Suppressor macrophage treated with lipopolysaccharide for 1 hour (primary cell): ENCODE measurements around the gene PEPD.

Experiments used
- DNase-seq, 3 donors: peaks; one replicate each; pipeline ENCODE4 v3.0.0-alpha.2; 2020 to 2022

Gene PEPD

DNA sequence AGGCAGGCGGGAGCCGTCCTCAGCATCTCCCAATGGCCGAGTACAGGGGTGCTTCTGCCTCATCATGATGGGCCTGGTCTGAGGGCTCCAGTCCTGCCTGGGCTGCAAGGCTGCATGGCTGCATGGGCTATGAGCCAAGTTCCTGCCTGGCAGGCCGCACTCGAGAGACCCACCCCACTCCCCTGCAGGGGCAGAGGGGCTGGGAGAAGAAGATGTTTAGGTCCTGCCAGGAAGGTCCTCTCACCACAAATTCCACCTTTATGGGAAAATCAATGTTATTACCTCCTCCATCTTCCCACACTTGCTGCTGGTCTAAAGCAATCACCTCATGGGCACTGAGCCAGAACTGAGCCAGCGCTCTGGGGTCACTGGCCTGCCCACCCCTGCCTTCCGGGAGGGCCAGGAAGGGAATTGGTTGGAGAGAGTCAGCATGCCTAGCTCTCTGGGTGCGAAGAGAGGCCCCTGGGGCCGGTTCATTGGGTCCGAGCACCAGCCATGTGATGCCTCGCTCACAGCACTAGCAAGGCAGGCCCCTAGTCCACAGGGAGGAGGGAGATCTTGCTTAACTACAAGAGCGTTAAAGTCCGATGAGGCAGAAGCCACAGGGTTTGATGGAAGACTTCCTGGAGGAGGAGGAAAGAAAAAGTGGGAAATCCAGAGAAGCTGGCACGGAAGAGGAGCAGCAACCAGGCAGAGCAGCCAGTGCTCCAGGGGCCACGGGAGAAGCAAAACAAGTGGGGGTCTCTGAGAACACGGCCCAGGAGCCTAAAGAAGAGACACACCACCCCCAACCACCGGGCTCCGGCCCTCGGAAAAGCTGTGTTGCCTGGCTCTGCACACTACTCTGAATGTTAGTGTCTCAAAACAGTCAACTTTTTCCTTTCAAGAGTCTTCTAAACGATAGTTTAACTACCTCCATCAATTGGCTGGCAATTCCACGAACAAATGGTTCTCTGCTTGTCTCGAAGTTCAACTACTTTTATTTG, 84.9 kb downstream of the PEPD start:
- no peak for DNase-seq

DNA sequence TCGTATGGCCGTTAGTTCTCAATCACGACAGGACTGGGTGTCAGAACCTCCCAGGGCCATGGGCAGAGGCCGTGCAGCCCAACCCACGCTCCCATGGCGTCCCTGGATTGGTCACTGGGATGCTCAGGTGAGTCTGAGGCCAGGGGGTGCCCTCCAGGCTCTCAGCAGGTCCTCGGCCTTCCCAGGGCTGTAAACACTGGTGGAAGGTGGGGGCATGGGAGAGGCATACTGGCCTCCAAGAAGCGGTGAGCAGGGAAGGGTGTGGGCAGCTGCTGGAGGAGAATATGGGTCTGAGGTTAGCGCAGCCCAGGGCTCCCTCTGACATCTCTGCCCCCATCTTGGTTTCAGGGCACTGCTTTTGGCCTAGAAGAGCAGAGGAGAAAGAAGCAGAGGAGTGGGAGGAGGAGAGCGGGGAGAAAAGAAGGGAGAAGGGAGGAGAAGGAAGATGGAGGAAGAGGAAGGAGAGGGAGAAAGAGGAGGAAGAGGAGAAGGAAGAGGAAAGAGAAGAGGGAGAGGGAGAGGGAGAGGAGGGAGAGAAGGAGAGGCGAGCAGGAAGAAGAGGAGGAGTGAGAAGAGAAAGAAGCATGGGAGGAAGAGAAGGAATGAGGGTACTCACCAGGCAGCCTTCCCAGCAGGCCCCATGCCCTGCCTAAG, 85.8 kb downstream of the PEPD start:
- DNase-seq: no peak

DNA sequence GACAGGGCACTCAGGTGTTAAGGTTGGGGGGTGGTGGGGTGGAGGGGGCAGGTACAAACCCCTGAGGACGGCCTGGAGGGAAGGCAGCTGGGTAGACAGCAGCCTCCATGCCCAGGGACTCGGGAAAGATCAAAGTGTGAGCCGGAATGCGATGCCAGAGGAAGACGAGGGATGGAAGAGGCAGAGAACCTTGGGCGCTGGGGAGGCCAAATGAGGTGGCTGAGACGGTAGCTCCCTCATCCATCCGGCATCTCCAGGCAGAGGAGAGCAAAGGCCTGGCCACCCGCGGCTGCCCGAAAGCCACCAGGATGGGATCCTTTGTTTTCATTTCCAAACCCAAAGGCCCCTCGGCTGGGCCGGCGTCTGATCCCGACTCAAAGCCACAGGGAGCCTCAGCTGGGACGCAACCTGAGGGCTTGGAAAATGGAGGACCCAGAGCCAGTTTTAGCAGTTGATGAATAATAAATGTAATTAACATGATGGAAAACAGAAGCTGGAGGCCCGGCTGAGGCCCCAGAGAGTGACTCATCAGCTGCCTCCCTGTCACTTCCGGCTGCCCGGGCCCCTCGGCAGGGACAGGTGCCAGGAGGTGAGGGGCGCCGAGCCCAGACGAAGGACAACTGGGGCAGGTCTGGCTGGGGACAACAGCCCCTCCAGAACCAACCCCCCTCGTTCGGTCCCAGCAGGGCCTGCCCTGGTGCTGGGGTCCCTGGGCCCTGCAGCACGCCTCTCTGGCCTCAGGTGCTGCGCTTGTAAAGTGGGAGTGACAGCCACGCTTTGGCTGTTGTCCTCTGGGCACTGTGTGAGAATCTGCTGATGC, 86.5 kb downstream of the PEPD start:
- DNase-seq: no peak

DNA sequence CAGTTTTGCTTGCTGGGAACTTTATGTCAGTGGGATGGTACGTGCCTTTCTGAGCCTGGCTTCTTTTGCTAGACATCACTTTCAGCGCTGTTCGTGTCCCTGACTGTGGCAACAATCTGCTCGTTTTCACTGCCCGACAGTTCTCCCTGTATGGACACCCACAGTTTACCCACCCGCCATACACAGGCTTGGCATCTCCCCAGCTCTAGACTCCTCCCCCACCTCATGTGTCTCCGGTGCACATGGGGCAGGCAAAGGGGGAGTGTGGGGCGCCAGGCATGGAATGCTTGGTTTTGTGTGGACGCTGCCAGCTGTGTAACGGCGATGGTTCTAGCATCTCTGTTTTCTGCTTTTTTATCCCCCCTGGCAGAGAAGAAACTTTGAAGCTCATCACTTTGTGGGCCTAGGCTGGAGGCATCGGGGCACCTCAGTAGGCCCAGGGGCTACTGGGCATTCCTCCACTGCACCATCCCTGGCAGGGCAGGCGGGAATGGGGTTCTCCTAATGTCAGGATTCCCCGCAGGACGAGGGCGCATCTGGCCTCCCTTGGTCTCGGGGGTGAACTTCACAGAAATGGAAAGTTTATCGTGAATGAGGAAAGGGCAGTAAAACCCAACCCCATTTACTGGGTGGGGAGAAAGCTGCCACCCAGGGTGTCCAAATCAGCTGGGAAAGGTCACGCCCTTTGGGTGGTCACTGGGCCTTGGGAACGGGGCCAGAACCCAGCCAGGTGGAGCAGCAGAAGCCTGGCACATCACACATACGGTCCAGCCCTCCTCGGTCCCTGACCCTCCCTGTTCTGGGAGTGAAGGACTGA, 87.3 kb downstream of the PEPD start:
- no peak for DNase-seq

DNA sequence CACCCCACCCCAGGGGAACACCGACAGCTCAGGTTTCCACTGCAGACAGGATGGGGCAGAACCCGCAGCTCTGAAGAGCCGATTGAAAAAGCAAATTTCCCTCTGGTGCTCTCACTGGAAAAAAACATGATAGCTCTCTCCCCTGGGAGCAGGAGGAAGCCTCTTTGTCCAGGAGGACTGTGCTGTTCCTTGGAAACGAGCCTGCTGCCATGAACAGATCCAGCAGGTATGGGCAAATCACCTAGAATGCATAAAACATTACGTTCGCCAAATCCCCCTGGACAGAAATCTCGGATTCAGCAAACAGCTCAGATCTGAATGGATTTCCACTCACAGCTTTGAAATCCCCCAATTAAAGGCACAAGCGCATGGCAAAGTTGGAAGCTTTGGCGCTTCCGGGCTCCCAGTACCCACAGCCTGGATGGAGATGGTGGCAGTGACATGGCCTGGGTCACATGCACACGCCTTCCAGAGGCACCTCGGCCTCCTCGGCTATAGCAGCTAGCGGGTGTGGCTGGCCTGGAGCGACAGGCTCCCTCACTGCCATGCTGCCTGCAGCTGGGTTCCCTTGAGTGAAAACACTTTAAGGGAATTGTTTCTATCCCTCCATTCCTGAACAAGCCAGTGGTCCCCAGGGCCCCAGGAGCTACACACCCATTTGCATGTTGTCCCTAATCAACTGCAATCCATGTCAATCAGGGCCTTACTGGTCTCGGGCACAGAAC, 89.0 kb downstream of the PEPD start:
- DNase-seq: no peak

DNA sequence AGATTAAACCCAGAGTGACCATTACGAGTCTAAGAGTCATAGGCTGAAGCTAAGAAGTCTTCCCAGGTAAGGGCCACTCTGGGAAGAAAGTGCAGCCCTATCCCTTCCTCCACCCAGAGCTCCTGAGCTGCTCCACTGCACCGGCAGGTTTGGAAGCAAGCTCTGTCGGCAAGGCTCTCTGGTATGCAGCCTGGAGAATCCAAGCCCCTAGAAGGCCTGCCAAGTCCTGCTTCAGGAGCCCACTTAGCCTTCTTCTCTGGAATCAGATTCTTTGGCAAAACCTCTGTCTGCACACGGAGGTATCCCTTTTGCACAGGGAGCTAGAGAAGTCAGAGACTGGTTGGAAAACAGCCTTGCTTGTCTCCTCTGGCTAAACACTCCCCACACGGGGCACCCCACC, 89.6 kb downstream of the PEPD start:
- DNase-seq: no peak

DNA sequence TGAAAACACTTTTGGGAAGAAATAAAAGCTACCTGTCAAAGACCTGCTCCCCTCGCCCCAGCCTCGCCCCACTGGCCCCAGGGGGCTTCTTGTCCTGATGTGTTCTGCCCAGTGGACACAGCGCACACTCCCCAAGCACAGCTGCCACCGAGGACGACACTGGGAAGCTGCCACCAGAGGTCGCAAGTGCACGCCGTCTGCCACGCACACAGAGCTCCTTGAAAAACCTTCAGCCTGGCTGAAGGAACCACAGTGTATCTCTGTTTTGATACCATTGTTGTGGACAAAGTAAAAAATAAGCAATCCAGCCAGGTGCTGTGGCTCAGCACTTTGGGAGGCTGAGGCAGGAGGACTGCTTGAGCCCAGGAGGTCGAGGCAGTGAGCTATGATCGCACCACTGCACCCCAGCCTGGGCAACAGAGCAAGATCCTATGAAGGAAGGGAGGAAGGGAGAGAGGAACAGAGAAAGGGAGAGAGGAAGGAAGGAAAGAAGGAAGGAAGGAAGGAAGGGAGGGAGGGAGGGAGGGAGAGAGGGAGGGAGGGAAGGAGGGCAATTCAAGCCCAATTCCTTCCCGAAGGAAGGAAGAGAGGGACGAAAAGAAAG, 90.8 kb downstream of the PEPD start:
- DNase-seq: peak; percentile 55 to 76 (median 71)

DNA sequence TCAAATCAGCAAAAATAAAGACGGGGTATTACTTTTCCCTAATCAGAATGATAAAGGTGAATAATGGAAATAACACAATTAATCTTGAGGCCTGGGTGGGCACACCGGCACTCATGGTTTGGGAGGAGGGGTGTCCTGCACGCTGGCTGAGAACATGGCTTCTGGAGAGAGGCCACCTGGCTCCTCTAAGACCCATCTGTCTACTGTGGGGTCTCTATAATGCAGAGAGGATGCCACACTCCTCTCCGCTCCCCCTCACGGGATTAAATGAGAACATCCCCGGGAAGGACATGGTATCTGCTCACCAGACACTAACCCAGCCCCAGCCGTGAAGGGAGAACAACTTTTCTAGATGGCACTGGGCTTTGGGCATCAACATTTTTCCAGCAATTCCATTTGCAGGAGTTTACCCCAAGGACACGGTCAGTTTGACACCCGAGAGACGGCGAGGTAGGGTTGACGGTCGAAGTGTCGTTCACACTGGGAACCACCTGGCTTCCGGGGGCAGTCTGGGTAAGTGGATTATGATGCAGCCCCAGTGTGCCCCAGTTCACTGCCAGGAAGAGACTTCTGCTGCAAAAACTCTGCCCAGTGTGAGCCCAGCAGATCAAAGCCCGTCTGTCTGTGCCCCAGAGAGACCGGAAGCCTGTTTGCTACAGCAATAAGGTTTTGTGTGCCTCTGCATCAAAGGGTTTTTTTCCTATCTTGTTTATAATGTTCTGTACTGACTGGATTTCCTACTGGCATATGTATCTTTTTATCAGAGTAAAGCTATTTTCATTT, 91.5 kb downstream of the PEPD start:
- DNase-seq: no peak

DNA sequence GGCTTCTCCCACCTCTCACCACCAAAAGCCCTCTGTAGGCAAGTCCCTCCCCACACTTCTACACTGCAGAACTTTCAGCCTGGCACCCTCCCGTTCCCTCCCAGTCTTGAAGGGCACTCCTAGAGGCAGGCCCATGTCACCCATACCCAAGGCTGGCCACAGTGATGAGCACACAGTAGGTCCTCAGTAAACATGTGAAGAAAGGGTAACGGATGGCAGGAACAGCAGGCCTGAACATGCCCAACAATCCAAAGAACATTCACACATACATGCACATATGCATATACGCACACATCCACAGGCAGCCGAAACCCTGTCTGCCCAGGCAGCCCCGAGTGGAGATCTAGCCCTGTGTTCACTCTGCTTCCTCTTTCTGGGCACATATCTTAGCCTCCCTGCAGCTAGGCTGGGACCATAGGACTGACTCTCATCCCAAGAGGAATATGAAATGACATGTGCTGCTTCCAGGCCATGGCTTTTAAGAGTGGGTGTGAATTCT, 92.9 kb downstream of the PEPD start:
- no peak for DNase-seq

DNA sequence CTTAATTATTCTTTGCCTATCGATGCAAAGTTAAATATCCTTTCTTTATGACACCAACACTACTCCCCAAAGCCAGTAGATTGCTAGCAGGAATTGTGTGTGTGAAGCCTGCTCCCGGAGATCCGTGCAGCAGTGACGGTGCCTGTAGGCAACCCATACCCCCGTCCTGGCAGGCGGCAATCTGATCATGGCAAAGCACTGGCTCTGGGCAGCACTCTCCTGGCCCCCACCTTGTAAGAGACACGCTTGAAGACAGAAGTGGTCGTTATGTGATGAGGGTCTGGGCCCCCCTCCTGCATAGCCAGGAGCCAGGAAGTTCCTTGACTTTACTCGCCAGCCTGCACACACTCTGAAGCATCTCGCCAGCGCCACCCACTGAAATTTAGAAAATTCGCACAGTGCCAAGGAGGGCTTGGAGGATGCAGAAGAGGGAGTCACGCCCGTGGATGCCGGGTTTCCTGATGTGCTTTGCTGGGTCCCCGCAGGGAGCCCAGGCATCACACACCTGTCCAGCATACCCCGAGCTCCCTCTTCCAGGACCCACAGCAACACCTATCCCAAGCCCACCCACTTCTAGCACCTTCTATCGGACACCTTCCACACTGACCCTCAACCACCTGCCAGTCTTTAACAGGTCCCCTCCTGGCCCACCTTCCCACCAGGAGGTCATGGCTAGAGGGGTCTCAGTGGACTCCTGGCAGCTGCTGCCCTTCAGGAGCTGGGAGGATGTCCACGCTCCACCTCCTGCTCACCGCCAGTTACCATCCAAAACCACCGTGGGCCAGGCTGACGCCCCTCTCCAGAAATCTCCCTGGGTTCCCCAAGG, 93.6 kb downstream of the PEPD start:
- no peak for DNase-seq

DNA sequence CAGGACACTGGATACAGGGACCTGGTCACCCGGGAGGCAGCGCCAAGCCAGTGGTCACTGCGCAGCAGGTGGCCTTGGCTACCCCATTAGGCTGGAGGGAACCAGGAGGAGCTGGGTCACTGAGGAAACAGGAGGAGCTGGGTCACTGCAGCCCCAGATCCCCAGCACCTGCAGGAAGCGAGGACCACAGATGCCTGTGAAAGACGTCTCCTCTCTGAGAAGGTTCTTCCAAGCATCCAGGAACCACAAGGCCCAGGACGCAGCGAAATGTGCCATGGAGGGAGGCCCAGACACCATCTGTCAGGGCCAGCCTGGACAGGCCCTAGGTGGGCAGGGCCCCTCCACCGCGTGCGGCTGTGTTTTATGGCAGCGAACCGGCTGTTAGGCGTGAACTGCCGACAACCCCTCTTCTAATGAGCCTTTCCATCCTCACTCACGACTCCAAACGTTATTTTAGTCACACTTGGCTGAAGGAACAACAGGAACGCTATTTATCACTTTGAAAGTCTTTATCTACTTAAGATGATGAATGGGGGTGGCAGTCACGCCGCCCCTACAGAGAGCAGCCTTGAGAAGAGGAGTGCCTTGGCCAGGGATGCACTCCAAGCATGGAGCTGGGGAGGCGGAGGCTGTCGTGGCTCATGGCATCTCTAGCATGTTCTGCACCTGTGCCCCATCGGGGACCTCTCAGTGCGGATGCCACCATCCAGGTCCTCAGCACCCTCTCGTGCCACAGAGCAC, 94.8 kb downstream of the PEPD start:
- DNase-seq: no peak

DNA sequence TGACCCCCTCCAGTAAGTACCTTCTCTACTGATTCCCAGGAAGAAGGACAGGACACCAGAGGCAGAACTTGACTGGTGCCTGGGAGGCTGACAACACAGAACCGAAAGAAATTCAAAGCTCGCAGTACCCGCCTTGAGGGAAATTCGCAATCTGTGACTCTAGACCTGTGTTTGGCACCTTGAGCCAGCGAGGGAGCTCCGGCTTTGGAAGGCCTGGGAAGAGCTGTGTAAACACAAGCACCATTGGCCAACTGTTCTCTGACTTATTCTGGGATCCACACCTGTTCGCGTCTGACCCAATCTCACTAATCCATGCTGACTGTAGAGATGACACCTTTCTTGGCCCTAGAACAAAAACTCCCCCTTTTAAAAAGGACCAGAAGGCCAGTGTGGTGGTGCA, 97.4 kb downstream of the PEPD start:
- no peak for DNase-seq

DNA sequence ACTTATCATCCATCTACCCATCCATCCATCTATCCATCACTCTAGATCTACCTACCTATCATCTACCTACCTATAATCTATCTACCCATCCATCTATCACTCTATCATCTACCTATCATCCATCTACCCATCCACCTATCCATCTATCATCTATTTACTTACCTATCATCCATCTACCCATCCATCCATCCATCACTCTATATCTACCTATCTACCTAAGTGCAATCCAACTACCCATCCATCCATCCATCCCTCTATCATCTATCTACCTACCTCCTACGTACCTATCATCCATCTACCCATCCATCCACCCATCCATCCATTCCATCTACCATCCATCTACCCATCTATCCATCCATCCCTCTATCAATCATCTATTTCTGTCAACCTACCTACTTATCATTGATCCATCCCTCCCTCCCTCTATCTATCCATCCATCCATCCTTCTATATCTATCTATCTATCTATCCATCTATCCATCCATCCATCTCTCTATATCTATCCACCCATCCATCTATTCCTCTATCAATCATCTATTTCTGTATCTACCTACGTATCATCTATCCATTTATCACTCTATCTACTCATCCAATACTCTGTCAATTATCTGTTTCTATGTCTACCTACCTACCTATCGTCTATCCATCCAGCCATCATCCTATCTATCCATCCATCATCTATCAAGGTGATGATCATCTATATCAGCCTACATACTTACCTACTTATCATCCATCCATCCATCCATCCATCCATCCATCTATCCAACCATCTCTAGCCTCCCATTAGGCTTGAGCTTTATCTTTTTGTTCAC, 99.0 kb downstream of the PEPD start:
- no peak for DNase-seq

DNA sequence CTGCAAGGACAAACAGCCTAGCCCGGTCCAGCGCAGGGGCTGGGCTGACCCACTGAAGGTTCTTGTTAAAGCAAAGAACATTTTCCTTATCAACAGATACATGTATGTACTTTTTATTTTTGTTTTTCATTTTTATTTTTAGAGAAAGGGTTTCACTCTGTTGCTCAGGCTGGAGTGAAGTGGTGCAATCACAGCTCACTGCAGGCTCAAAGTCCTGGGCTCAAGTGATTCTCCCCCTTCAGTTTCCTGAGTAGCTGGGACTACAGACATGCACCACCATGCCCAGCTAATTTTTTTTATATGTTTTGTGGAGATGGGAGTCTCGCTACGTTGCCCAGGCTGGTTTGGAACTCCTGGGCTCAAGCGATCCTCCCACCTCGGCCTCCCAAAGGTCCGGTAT, 100.2 kb downstream of the PEPD start:
- no peak for DNase-seq

DNA sequence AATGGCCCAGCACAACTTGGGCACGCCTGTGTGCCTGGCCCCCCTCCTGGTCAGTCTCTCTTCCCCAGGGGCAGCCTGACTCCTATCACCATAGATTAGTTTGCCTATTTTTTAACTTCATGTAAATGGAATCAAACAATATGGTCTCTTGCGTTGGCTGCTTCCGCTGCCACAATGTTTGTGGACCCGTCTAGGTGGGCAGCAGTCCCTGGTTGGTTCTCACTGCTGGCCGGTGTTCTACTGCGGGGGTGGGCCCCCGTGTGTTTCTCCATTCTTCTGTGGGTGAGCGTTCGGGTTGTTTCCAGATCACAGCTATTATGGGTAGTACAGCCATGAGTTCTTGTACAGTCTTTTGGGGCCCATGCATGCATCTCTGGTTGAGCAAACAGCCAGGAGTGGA, 100.8 kb downstream of the PEPD start:
- no peak for DNase-seq

DNA sequence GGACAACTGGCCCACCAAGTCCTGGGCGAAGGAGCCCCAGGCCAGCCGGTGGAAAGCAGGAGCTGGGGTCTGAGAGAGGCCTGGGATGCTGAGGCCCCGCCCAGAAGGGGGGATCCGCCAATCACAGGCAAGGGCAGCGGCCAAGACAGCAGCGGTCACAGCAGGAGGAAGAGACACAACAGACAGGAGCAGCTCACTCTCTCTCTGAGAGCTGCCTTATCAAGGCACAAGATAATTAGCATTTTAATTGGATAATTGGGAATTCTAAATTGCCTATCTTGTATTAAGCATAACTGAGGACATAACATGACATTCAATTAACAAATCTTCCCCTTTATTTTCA, 101.8 kb downstream of the PEPD start:
- DNase-seq: no peak

DNA sequence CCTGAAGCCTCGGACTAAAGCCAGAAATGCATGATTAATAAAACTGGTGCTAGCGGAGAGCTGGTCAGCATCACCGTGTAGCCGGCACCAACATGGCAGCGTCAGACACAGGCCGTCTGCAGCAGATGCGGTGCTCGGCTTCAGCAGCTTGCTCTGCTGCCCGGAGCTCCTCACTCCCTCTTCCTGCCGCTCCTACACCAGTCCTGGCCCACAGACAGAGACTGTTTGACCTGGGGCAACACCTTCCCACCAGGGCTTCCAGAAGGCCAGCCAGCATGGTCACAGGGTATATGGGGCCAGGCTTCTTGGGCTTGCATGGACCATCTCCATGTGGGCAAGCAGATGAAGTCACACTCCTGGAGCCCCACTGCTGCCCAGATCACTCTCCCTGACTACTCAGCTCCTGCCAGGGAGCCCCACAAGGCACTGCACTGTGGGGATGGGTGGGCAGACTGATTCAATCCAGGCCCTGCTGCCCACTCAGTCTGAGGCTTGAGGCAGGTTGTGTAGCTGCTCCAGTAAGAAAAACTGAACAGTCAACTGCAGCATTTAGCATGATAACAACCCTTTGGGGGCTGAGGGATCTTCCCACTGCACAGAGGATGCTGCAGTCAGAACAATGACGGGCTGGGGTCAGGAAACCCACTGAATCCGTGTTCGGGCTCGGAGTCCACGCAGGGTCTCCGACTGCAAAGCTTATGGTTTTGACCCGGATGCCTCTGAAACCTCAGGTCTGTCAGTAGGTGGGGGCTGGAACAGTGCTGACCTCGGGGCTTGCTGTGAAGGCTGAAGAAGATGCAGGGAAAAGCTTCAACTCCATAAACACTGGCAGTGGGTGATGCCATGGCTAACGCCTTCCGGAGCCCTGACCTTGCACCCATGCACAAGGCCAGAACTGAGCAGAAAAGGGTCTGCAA, 102.5 kb downstream of the PEPD start:
- DNase-seq: no peak
